ENCODE measurements around the gene OLIG1.

Gene OLIG1

DNA sequence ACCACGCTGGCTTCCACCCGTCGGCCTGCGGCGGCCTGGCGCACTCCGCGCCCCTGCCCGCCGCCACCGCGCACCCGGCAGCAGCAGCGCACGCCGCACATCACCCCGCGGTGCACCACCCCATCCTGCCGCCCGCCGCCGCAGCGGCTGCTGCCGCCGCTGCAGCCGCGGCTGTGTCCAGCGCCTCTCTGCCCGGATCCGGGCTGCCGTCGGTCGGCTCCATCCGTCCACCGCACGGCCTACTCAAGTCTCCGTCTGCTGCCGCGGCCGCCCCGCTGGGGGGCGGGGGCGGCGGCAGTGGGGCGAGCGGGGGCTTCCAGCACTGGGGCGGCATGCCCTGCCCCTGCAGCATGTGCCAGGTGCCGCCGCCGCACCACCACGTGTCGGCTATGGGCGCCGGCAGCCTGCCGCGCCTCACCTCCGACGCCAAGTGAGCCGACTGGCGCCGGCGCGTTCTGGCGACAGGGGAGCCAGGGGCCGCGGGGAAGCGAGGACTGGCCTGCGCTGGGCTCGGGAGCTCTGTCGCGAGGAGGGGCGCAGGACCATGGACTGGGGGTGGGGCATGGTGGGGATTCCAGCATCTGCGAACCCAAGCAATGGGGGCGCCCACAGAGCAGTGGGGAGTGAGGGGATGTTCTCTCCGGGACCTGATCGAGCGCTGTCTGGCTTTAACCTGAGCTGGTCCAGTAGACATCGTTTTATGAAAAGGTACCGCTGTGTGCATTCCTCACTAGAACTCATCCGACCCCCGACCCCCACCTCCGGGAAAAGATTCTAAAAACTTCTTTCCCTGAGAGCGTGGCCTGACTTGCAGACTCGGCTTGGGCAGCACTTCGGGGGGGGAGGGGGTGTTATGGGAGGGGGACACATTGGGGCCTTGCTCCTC is 42.3 kb upstream of the OLIG1 start:
- Histone ChIP-seq H3K27me3 (ENCODE audit: insufficient read depth, poor library complexity, severe bottlenecking) (no peaks in the 10 kb centered on the region), H3K4me3 (replicated peaks; ENCODE audit: insufficient read depth, low read length) (no peak overlapping the region), H3K27ac (replicated peaks) (no peak overlapping the region)
- TF ChIP-seq GABPA (IDR thresholded peaks at IDR 0.05; ENCODE audit: low read depth) (no peak), POLR2AphosphoS5 (IDR thresholded peaks at IDR 0.05; ENCODE audit: low read depth) (no peak), REST (IDR thresholded peaks at IDR 0.05; ENCODE audit: insufficient replicate concordance, low read depth) (no peak), CTCF (IDR thresholded peaks at IDR 0.05; ENCODE audit: insufficient read depth, low read length) (no peak), SPI1 (IDR thresholded peaks at IDR 0.05; ENCODE audit: borderline replicate concordance, low read depth) (no peak)
- no peak for DNase-seq (ENCODE audit: low read depth in 1 of 2, low spot score in 1 of 2)

DNA sequence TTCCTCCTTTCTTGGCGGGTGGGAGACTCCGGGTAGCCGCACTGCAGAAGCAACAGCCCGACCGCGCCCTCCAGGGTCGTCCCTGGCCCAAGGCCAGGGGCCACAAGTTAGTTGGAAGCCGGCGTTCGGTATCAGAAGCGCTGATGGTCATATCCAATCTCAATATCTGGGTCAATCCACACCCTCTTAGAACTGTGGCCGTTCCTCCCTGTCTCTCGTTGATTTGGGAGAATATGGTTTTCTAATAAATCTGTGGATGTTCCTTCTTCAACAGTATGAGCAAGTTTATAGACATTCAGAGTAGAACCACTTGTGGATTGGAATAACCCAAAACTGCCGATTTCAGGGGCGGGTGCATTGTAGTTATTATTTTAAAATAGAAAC is 41.7 kb upstream of the OLIG1 start:
- Histone ChIP-seq H3K27me3 (ENCODE audit: insufficient read depth, poor library complexity, severe bottlenecking) (no peaks in the 10 kb centered on the region), H3K4me3 (replicated peaks; ENCODE audit: insufficient read depth, low read length) (no peak overlapping the region), H3K27ac (replicated peaks) (no peak overlapping the region)
- TF ChIP-seq SPI1 (IDR thresholded peaks at IDR 0.05; ENCODE audit: borderline replicate concordance, low read depth) = no peak
- TF ChIP-seq CTCF (IDR thresholded peaks at IDR 0.05; ENCODE audit: insufficient read depth, low read length) = no peak
- TF ChIP-seq POLR2AphosphoS5 (IDR thresholded peaks at IDR 0.05; ENCODE audit: low read depth) = no peak
- no peak for TF ChIP-seq REST (IDR thresholded peaks at IDR 0.05; ENCODE audit: insufficient replicate concordance, low read depth)
- TF ChIP-seq GABPA (IDR thresholded peaks at IDR 0.05; ENCODE audit: low read depth) = no peak
- DNase-seq (ENCODE audit: low read depth in 1 of 2, low spot score in 1 of 2) = no peak

DNA sequence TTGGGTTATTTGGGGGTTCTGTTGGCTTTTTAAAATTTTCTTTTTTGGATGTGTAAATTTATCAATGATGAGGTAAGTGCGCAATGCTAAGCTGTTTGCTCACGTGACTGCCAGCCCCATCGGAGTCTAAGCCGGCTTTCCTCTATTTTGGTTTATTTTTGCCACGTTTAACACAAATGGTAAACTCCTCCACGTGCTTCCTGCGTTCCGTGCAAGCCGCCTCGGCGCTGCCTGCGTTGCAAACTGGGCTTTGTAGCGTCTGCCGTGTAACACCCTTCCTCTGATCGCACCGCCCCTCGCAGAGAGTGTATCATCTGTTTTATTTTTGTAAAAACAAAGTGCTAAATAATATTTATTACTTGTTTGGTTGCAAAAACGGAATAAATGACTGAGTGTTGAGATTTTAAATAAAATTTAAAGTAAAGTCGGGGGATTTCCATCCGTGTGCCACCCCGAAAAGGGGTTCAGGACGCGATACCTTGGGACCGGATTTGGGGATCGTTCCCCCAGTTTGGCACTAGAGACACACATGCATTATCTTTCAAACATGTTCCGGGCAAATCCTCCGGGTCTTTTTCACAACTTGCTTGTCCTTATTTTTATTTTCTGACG is 41.1 kb upstream of the OLIG1 start:
- DNase-seq (ENCODE audit: low read depth in 1 of 2, low spot score in 1 of 2) = no peak
- TF ChIP-seq POLR2AphosphoS5 (IDR thresholded peaks at IDR 0.05; ENCODE audit: low read depth) (no peak), SPI1 (IDR thresholded peaks at IDR 0.05; ENCODE audit: borderline replicate concordance, low read depth) (no peak), CTCF (IDR thresholded peaks at IDR 0.05; ENCODE audit: insufficient read depth, low read length) (no peak), REST (IDR thresholded peaks at IDR 0.05; ENCODE audit: insufficient replicate concordance, low read depth) (no peak), GABPA (IDR thresholded peaks at IDR 0.05; ENCODE audit: low read depth) (no peak)
- no peaks in the 10 kb centered on the region for H3K27me3 ChIP-seq (ENCODE audit: insufficient read depth, poor library complexity, severe bottlenecking)
- no peak overlapping the region for H3K27ac ChIP-seq (replicated peaks)
- H3K4me3 ChIP-seq (replicated peaks; ENCODE audit: insufficient read depth, low read length) = no peak overlapping the region
